K562 (cell line): Measurements from ENCODE around the gene TSKS. TPM values are rescaled to one million over a fixed set of nuclear protein-coding genes. Genes with fewer than 3 reads are reported as not detected.

Experiments used
- CLOCK ChIP-seq: fragments of 250-450 bp; sonication (Bioruptor Pico); IDR thresholded peaks from 2 replicates; pipeline ENCODE4 v1.4.0; 2020; ENCODE audit warnings: mild to moderate bottlenecking, moderate library complexity, borderline replicate concordance
- FOXK2 ChIP-seq, 2 experiments: fragments of 450-650 bp; IDR thresholded peaks in 1 of 2; conservative IDR thresholded peaks in 1 of 2; 2 replicates each; pipeline ENCODE4 v1.6.1; 2016; ENCODE audit warnings: low read depth in 2 of 2, mild to moderate bottlenecking in 1 of 2
- MAZ ChIP-seq, 2 experiments: fragments of 450-650 bp in 1 of 2; sonication (generic) in 1 of 2; formaldehyde crosslinking; IDR thresholded peaks in 1 of 2; conservative IDR thresholded peaks in 1 of 2; 2 replicates each; pipeline versions ENCODE4 v1.4.0 to v1.5.0; 2020; ENCODE audit warnings: mild to moderate bottlenecking in 1 of 2, missing genetic modification reagents in 1 of 2
- MECOM ChIP-seq: fragments of 250-450 bp; sonication (Bioruptor Pico); IDR thresholded peaks from 2 replicates; pipeline ENCODE4 v1.8.0; 2022; ENCODE audit warnings: inconsistent platforms
- RBFOX2 ChIP-seq: fragments of 200-400 bp; formaldehyde crosslinking; IDR thresholded peaks from 2 replicates; pipeline ENCODE4 v1.6.1; 2017; ENCODE audit warnings: low read depth, mild to moderate bottlenecking, low read length, moderate library complexity
- ZBTB26 ChIP-seq: fragments of 450-650 bp; formaldehyde crosslinking; IDR thresholded peaks from 2 replicates; pipeline ENCODE4 v1.4.0; 2022; ENCODE audit warnings: missing genetic modification characterization
- ZNF384 ChIP-seq: IDR thresholded peaks from 2 replicates; pipeline ENCODE4 v1.6.1; 2012; ENCODE audit warnings: low read depth, low read length, improper control_type of control experiment
- polyA plus RNA-seq, 8 experiments: library from polyadenylated mRNA; depleted of rRNA in 4 of 8; stranded (reverse) in 5 of 8; unstranded in 3 of 8; fragments of >200 nt; fragmentation: Nextera tagmentation in 2 of 8; fragmentation: Illumina TruSeq in 1 of 8; extraction: Ambion mirVana in 2 of 8; extraction: Trizol in 1 of 8; gene quantifications; 2 replicates each; pipeline versions ENCODE4 v1.2.1 to v1.2.3, GENCODE V29; 2011 to 2014; ENCODE audit warnings: inconsistent platforms in 1 of 8, missing spikeins in 1 of 8
- total RNA-seq, 7 experiments: library from RNA; depleted of rRNA in 6 of 7; stranded (reverse); fragments of >200 nt in 6 of 7; fragmentation: Illumina TruSeq in 2 of 7; extraction: Trizol in 2 of 7; gene quantifications; 2 replicates each; pipeline versions ENCODE4 v1.2.1 to v1.2.3, GENCODE V29; 2011 to 2021; ENCODE audit warnings: low replicate concordance in 1 of 7
- TF ChIP-seq, protein P1 (sequence below), 2 experiments: fragments of 450-650 bp; IDR thresholded peaks; 2 replicates each; pipeline ENCODE4 v1.6.1; 2018; ENCODE audit warnings: mild to moderate bottlenecking in 2 of 2, low read depth in 1 of 2; ENCODE audit not compliant: partially characterized antibody in 2 of 2
- TF ChIP-seq, protein P2 (sequence below): fragments of 200-800 bp; sonication (Bioruptor generic); IDR thresholded peaks from 2 replicates; pipeline ENCODE4 v1.6.1; 2016; ENCODE audit warnings: missing genetic modification characterization, missing compliant biosample characterization

TSKS gene
- total and polyA plus RNA-seq, 9 of the 15 experiments (the other 6 are each of a cell fraction or from before 2014, with no cell fraction given), result 0.14 to 4.5 (median 0.80) TPM

DNA sequence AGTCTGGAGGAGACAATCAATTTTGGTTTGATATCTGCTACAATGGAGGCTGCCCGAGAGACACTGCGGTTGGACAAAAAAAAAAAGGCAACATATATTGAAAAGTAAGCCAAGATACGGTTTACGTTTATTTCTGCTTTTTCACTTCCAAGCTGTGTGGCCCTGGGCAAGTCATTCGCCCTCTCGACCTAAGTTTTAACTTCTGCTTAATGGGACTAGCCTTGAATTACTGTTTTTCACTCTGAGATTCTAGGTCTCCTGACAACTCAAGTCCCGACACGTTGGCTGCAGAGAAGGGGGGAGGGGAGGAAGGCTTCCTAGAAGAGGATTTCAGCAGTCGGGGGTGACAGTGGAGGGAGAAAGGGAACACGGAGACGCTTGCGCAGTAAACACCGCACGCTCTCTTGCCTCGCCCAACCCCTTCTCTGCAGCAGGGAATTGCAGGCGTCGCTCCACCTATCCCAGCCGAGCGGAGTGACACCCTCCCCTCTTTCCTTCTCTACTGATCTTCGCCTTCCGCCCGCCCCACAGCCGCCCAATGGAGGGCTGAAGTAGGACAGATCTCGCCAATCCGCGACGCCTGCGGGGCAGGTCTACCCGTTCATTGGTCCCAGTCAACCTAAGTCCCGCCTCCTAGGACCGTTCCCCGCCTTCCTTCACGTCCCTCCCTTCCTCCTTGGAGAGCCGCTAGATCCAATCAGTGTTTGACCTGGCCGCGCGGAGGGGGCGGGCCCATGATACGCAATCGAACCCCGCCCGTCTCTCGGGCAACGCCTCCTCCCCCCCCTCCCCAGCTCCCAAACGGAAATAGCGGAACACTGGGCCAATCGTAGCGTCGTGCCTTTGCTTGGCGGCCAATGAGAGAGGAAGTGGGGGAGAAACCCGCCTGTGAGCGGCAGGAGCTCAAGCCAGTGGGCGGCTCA, 3.2 kb upstream of the TSKS start (continued):
- TF ChIP-seq ZBTB26 (CRISPR knock-in tag) (no peak), FOXK2 (conservative IDR thresholded peaks at IDR 0.05 in 1 of 2, IDR thresholded peaks at IDR 0.05 in 1 of 2; ENCODE audit: low read depth in 2 of 2) (peak; percentile 48 to 78; a peak in 2 of 4 replicates), RBFOX2 (peak; percentile 72), MAZ (CRISPR knock-in tag; conservative IDR thresholded peaks at IDR 0.05 in 1 of 2, IDR thresholded peaks at IDR 0.05 in 1 of 2) (peak; percentile 69 to 93), MECOM (CRISPR knock-in tag) (peak; percentile 39; the same call in 1 of the 2 replicates), ZNF384 (no peak), CLOCK (CRISPR knock-in tag) (no peak)
- TF ChIP-seq, protein P1, sequence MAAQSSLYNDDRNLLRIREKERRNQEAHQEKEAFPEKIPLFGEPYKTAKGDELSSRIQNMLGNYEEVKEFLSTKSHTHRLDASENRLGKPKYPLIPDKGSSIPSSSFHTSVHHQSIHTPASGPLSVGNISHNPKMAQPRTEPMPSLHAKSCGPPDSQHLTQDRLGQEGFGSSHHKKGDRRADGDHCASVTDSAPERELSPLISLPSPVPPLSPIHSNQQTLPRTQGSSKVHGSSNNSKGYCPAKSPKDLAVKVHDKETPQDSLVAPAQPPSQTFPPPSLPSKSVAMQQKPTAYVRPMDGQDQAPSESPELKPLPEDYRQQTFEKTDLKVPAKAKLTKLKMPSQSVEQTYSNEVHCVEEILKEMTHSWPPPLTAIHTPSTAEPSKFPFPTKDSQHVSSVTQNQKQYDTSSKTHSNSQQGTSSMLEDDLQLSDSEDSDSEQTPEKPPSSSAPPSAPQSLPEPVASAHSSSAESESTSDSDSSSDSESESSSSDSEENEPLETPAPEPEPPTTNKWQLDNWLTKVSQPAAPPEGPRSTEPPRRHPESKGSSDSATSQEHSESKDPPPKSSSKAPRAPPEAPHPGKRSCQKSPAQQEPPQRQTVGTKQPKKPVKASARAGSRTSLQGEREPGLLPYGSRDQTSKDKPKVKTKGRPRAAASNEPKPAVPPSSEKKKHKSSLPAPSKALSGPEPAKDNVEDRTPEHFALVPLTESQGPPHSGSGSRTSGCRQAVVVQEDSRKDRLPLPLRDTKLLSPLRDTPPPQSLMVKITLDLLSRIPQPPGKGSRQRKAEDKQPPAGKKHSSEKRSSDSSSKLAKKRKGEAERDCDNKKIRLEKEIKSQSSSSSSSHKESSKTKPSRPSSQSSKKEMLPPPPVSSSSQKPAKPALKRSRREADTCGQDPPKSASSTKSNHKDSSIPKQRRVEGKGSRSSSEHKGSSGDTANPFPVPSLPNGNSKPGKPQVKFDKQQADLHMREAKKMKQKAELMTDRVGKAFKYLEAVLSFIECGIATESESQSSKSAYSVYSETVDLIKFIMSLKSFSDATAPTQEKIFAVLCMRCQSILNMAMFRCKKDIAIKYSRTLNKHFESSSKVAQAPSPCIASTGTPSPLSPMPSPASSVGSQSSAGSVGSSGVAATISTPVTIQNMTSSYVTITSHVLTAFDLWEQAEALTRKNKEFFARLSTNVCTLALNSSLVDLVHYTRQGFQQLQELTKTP (IDR thresholded peaks at IDR 0.05; ENCODE audit: low read depth in 1 of 2, partially characterized antibody in 2 of 2), result peak; percentile 22 to 38
- TF ChIP-seq, protein P2, sequence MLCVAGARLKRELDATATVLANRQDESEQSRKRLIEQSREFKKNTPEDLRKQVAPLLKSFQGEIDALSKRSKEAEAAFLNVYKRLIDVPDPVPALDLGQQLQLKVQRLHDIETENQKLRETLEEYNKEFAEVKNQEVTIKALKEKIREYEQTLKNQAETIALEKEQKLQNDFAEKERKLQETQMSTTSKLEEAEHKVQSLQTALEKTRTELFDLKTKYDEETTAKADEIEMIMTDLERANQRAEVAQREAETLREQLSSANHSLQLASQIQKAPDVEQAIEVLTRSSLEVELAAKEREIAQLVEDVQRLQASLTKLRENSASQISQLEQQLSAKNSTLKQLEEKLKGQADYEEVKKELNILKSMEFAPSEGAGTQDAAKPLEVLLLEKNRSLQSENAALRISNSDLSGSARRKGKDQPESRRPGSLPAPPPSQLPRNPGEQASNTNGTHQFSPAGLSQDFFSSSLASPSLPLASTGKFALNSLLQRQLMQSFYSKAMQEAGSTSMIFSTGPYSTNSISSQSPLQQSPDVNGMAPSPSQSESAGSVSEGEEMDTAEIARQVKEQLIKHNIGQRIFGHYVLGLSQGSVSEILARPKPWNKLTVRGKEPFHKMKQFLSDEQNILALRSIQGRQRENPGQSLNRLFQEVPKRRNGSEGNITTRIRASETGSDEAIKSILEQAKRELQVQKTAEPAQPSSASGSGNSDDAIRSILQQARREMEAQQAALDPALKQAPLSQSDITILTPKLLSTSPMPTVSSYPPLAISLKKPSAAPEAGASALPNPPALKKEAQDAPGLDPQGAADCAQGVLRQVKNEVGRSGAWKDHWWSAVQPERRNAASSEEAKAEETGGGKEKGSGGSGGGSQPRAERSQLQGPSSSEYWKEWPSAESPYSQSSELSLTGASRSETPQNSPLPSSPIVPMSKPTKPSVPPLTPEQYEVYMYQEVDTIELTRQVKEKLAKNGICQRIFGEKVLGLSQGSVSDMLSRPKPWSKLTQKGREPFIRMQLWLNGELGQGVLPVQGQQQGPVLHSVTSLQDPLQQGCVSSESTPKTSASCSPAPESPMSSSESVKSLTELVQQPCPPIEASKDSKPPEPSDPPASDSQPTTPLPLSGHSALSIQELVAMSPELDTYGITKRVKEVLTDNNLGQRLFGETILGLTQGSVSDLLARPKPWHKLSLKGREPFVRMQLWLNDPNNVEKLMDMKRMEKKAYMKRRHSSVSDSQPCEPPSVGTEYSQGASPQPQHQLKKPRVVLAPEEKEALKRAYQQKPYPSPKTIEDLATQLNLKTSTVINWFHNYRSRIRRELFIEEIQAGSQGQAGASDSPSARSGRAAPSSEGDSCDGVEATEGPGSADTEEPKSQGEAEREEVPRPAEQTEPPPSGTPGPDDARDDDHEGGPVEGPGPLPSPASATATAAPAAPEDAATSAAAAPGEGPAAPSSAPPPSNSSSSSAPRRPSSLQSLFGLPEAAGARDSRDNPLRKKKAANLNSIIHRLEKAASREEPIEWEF, result no peak
